PC-9 (cell line): ENCODE results near the gene ZNF695.

Experiments used
- CTCF ChIP-seq: fragments of 200-600 bp; sonication (generic); conservative IDR thresholded peaks from 2 replicates; pipeline ENCODE4 v1.6.1; 2017; ENCODE audit warnings: mixed run types, antibody characterized with exemption, mild to moderate bottlenecking, moderate library complexity
- EZH2 ChIP-seq: fragments of 200-600 bp; sonication (generic); IDR thresholded peaks from 2 replicates; pipeline ENCODE4 v1.8.0; 2017; ENCODE audit warnings: antibody characterized with exemption, low read depth

GRCh38 chr1:247047260-247047659 is 39.4 kb upstream of the ZNF695 start:
- no peak for TF ChIP-seq CTCF
- TF ChIP-seq EZH2, result no peak
